Endothelial cell of umbilical vein (primary cell): ENCODE results near the gene PLCD3. TPM values are rescaled to one million over a fixed set of nuclear protein-coding genes. Genes with fewer than 3 reads are reported as not detected.

Experiments
- BruUV-seq: library from RNA; stranded (reverse); fragments of 400-500 nt; replicated peaks from 2 replicates; lab custom pipeline; 2021; lab: Mats Ljungman, UMichigan
- CTCF ChIA-PET: fragments of 300-600, 350-600 bp; sonication (Branson Sonifier 250); formaldehyde crosslinking; loops from one replicate; lab custom pipeline; 2021; ENCODE audit warnings: antibody characterized with exemption, inconsistent platforms; lab: Charles Lee
- POLR2A ChIA-PET: fragments of 300-600, 350-600 bp; sonication (Branson Sonifier 250); formaldehyde crosslinking; loops from one replicate; lab custom pipeline; 2021; ENCODE audit warnings: antibody characterized with exemption, inconsistent platforms; lab: Charles Lee
- DNase-seq: peaks from one replicate; pipeline ENCODE4 v3.0.0-alpha.2; 2011; ENCODE audit warnings: low read depth, low spot score
- FAIRE-seq: peaks from 2 replicates; lab custom pipeline; 2011; peaks lifted over from hg19 to GRCh38; lab: Jason Lieb, UNC
- H2AFZ ChIP-seq: 2 replicates; pipeline ENCODE4 v1.6.0; 2012; ENCODE audit warnings: low read depth, low read length, control low read depth, inconsistent platforms
- H3K27ac ChIP-seq: 2 replicates; pipeline ENCODE4 v1.5.1; 2011; ENCODE audit warnings: low read depth, mild to moderate bottlenecking, control low read depth, low read length, moderate library complexity; ENCODE audit not compliant: insufficient read depth
- H3K27me3 ChIP-seq, 2 experiments: 2 replicates each; pipeline versions ENCODE4 v1.6.0 to v1.6.1; 2011; ENCODE audit warnings: low read length in 2 of 2, mixed read lengths in 1 of 2; ENCODE audit not compliant: control insufficient read depth in 2 of 2, insufficient read depth in 2 of 2
- H3K36me3 ChIP-seq, 2 experiments: 2 replicates in 1 of 2; 3 replicates in 1 of 2; pipeline ENCODE4 v1.5.1; 2011; ENCODE audit warnings: low read length in 2 of 2, mild to moderate bottlenecking in 1 of 2, moderate library complexity in 1 of 2; ENCODE audit not compliant: control insufficient read depth in 2 of 2, insufficient read depth in 2 of 2; ENCODE audit errors: extremely low read depth in 1 of 2
- H3K4me1 ChIP-seq: 3 replicates; pipeline ENCODE4 v1.5.1; 2011; ENCODE audit warnings: mild to moderate bottlenecking, low read length; ENCODE audit not compliant: control insufficient read depth, insufficient read depth; ENCODE audit errors: extremely low read depth
- H3K4me2 ChIP-seq: 2 replicates; pipeline ENCODE4 v1.6.1; 2011; ENCODE audit warnings: low read length, control low read depth, mixed read lengths; ENCODE audit not compliant: insufficient read depth
- H3K4me3 ChIP-seq, 3 experiments: fragments of 200-600 bp in 1 of 3; sonication (generic), shearing (Covaris generic) in 1 of 3; replicated peaks in 1 of 3; 2 replicates each; pipeline ENCODE4 v1.5.1; 2011 to 2016; ENCODE audit warnings: control low read depth in 3 of 3, low read length in 3 of 3, mild to moderate bottlenecking in 2 of 3, inconsistent platforms in 1 of 3, low read depth in 1 of 3, moderate library complexity in 1 of 3; ENCODE audit not compliant: insufficient read depth in 1 of 3
- H3K79me2 ChIP-seq: 2 replicates; pipeline ENCODE4 v1.6.0; 2012; ENCODE audit warnings: low read length, inconsistent platforms; ENCODE audit not compliant: control insufficient read depth, insufficient read depth
- H3K9ac ChIP-seq: replicated peaks from 2 replicates; pipeline ENCODE3; 2011; ENCODE audit warnings: low read length, control low read depth; ENCODE audit not compliant: insufficient read depth; ENCODE audit errors: extremely low read depth
- H3K9me1 ChIP-seq: replicated peaks from 3 replicates; pipeline ENCODE4 v1.6.0; 2011; ENCODE audit warnings: mild to moderate bottlenecking, low read length; ENCODE audit not compliant: control insufficient read depth, insufficient read depth; ENCODE audit errors: extremely low read depth
- H3K9me3 ChIP-seq: replicated peaks from 2 replicates; pipeline ENCODE4 v1.5.1; 2012; ENCODE audit warnings: low read length, inconsistent platforms; ENCODE audit not compliant: control insufficient read depth, insufficient read depth
- H4K20me1 ChIP-seq: replicated peaks from 2 replicates; pipeline ENCODE3; 2011; ENCODE audit warnings: mild to moderate bottlenecking, low read length; ENCODE audit not compliant: control insufficient read depth, insufficient read depth; ENCODE audit errors: extremely low read depth
- CTCF ChIP-seq, 2 donors: IDR thresholded peaks; 1 replicate in 1 of 2; 2 replicates in 1 of 2; pipeline ENCODE4 v1.5.1; 2011; ENCODE audit warnings: low read length in 2 of 2, mild to moderate bottlenecking in 2 of 2, moderate library complexity in 2 of 2, control low read depth in 1 of 2, inconsistent platforms in 1 of 2, low read depth in 1 of 2; ENCODE audit not compliant: insufficient read depth in 1 of 2; ENCODE audit errors: extremely low read depth in 1 of 2
- EZH2 ChIP-seq: IDR thresholded peaks from 2 replicates; pipeline ENCODE4 v1.6.1; 2012; ENCODE audit warnings: borderline replicate concordance, low read depth, mild to moderate bottlenecking, moderate library complexity, low read length, inconsistent platforms; ENCODE audit not compliant: severe bottlenecking
- FOS ChIP-seq: IDR thresholded peaks from 2 replicates; pipeline ENCODE4 v1.6.1; 2011; ENCODE audit warnings: mild to moderate bottlenecking, low read length, moderate library complexity, borderline replicate concordance; ENCODE audit not compliant: insufficient read depth
- GATA2 ChIP-seq: IDR thresholded peaks from 2 replicates; pipeline ENCODE4 v1.7.0; 2011; ENCODE audit warnings: low read depth, mild to moderate bottlenecking, moderate library complexity, mixed read lengths, low read length; ENCODE audit not compliant: insufficient read length, insufficient read depth
- JUN ChIP-seq: IDR thresholded peaks from 2 replicates; pipeline ENCODE4 v1.6.1; 2011; ENCODE audit warnings: borderline replicate concordance, low read depth; ENCODE audit not compliant: insufficient read length, insufficient read depth
- MAX ChIP-seq: IDR thresholded peaks from 2 replicates; pipeline ENCODE4 v1.6.1; 2011; ENCODE audit not compliant: insufficient read depth, insufficient read length
- MYC ChIP-seq: IDR thresholded peaks from one replicate; pipeline ENCODE4 v1.6.1; 2011; ENCODE audit warnings: mild to moderate bottlenecking, low read depth, low read length
- POLR2A ChIP-seq: IDR thresholded peaks from 2 replicates; pipeline ENCODE4 v1.6.1; 2012; ENCODE audit warnings: low read depth, mild to moderate bottlenecking, control low read depth, low read length
- POLR2AphosphoS5 ChIP-seq: IDR thresholded peaks from 2 replicates; pipeline ENCODE4 v1.6.1; 2012; ENCODE audit warnings: low read depth, mild to moderate bottlenecking, control low read depth, low read length, moderate library complexity; ENCODE audit not compliant: insufficient read depth
- dilution Hi-C: fragments of 300-500 bp; cut with MboI; formaldehyde crosslinking; loops from one replicate; pipeline ENCODE4 v1.15.0; 2019; ENCODE audit warnings: low sequenced_read_pairs; ENCODE audit not compliant: extremely low pct_ligation_motif_present
- intact Hi-C: fragments of 100-400 bp; cut with micrococcal nuclease; formaldehyde crosslinking; loops from one replicate; pipeline ENCODE4 v1.10.0; 2022
- polyA plus RNA-seq, 4 experiments: library from polyadenylated mRNA; depleted of rRNA in 3 of 4; stranded (reverse) in 3 of 4; unstranded in 1 of 4; fragments of >200 nt; gene quantifications; 2 replicates each; pipeline versions ENCODE4 v1.2.1 to v1.2.3, GENCODE V29; 2011 to 2012; ENCODE audit warnings: missing spikeins in 1 of 4
- total RNA-seq: library from RNA; stranded (reverse); gene quantifications from 2 replicates; pipeline ENCODE4 v1.2.3, GENCODE V29; 2021

The PLCD3 gene
- total and polyA plus RNA-seq, 2 donors (not counting 3 experiments of a cell fraction or from before 2014, with no cell fraction given) = 30.4 to 43.1 TPM

GRCh38 chr17:45175759-45176115, 43.4 kb upstream of the PLCD3 start:
- no TSS peak for BruUV-seq
- no peak for TF ChIP-seq EZH2
- no peak for TF ChIP-seq CTCF (IDR thresholded peaks at IDR 0.05; ENCODE audit: extremely low read depth in 1 of 2, insufficient read depth in 1 of 2, low read depth in 1 of 2, low read length in 2 of 2)
- H2AFZ ChIP-seq = no peak overlapping the region
- H3K27ac ChIP-seq = no peak overlapping the region
- H3K36me3 ChIP-seq = no peaks in the 10 kb centered on the region
- no peak overlapping the region for H3K4me2 ChIP-seq
- peaks cover 14% of the 10 kb centered on the region for H3K4me1 ChIP-seq
- DNase-seq (no peak), FAIRE-seq (no peak)
- H4K20me1 ChIP-seq = no peaks in the 10 kb centered on the region
- dilution Hi-C loops (no loop called here), intact Hi-C loops (no loop called here)
- no peak overlapping the region for H3K4me3 ChIP-seq
- H3K27me3 ChIP-seq = no peaks in the 10 kb centered on the region
- H3K79me2 ChIP-seq = no peaks in the 10 kb centered on the region
- no peak overlapping the region for H3K9ac ChIP-seq
- H3K9me1 ChIP-seq = no peaks in the 10 kb centered on the region
- POLR2A ChIA-PET = interaction anchor here (1.0 kb wide), 1 partner anchor 41 kb away, joined by 3 read pairs; no protein-coding TSS in a partner anchor
- CTCF ChIA-PET = interaction anchor here (0.8 to 2.2 kb wide), 6 partner anchors 9 to 59 kb away, joined by 3 to 22 read pairs (median 3); partner anchors contain the start of gene ACBD4
- no peaks in the 10 kb centered on the region for H3K9me3 ChIP-seq

- POLR2A ChIA-PET = interaction anchor here (2.7 kb wide), 1 partner anchor 24 kb away, joined by 10 read pairs; the partner anchor contains the start of gene HEXIM1
- Histone ChIP-seq H2AFZ (peak overlapping the region; percentile 26), H3K9ac (no peak overlapping the region), H3K27me3 (no peaks in the 10 kb centered on the region), H3K27ac (no peak overlapping the region), H3K4me2 (no peak overlapping the region), H3K4me3 (no peak overlapping the region), H3K4me1 (peaks cover 14% of the 10 kb centered on the region), H4K20me1 (no peaks in the 10 kb centered on the region), H3K9me1 (no peaks in the 10 kb centered on the region), H3K79me2 (no peaks in the 10 kb centered on the region), H3K9me3 (no peaks in the 10 kb centered on the region), H3K36me3 (no peaks in the 10 kb centered on the region)
- dilution Hi-C loops (no loop called here), intact Hi-C loops (no loop called here)
- CTCF ChIA-PET = interaction anchor here (0.9 to 4.1 kb wide), 8 partner anchors 11 to 63 kb away, joined by 3 to 34 read pairs (median 8); partner anchors contain the start of gene ACBD4
- FAIRE-seq (no peak), DNase-seq (no peak)
- no TSS peak for BruUV-seq
- no peak for TF ChIP-seq MYC
- TF ChIP-seq GATA2 = no peak
- no peak for TF ChIP-seq JUN
- no peak for TF ChIP-seq POLR2A
- no peak for TF ChIP-seq MAX
- no peak for TF ChIP-seq POLR2AphosphoS5
- TF ChIP-seq FOS = no peak
- TF ChIP-seq CTCF (IDR thresholded peaks at IDR 0.05; ENCODE audit: extremely low read depth in 1 of 2, insufficient read depth in 1 of 2, low read depth in 1 of 2, low read length in 2 of 2) = no peak
- no peak for TF ChIP-seq EZH2
Observed at GRCh38 chr17:45172541-45173286, 40.4 kb upstream of the PLCD3 start.
